H1 (cell line): Measurements from ENCODE around the gene TBC1D22A. TPM values are rescaled to one million over a fixed set of nuclear protein-coding genes. Genes with fewer than 3 reads are reported as not detected.

Experiments
- KDM5A ChIP-seq: fragments of 200-600 bp; IDR thresholded peaks from 2 replicates; pipeline ENCODE4 v1.7.1; 2012; ENCODE audit warnings: mild to moderate bottlenecking, low read length, inconsistent platforms, mixed read lengths
- polyA plus RNA-seq, 7 experiments: library from polyadenylated mRNA; depleted of rRNA in 3 of 7; stranded (reverse) in 5 of 7; unstranded in 2 of 7; fragments of >200 nt in 5 of 7; fragments of 200-250 nt in 2 of 7; gene quantifications; 1 replicate in 5 of 7; 2 replicates in 1 of 7; 4 replicates in 1 of 7; pipeline versions ENCODE4 v1.2.1 to v1.2.3, GENCODE V29; 2011 to 2013; ENCODE audit warnings: missing spikeins in 2 of 7, mixed read lengths in 2 of 7
- total RNA-seq: library from RNA; stranded (reverse); fragmentation: NEBNext Ultra II Directional; extraction: Animal tissue kit (Norgen Biotek cat#: 25700); gene quantifications from 2 replicates; pipeline ENCODE4 v1.2.1, GENCODE V29; 2021
- TF ChIP-seq, protein P1 (sequence below): IDR thresholded peaks from 2 replicates; pipeline ENCODE4 v1.6.1; 2012; ENCODE audit warnings: low read length, inconsistent platforms

The TBC1D22A gene
- total and polyA plus RNA-seq, 2 of the 8 experiments (the other 6 are each of a cell fraction or from before 2014, with no cell fraction given) = 11.9 to 18.4 TPM

DNA sequence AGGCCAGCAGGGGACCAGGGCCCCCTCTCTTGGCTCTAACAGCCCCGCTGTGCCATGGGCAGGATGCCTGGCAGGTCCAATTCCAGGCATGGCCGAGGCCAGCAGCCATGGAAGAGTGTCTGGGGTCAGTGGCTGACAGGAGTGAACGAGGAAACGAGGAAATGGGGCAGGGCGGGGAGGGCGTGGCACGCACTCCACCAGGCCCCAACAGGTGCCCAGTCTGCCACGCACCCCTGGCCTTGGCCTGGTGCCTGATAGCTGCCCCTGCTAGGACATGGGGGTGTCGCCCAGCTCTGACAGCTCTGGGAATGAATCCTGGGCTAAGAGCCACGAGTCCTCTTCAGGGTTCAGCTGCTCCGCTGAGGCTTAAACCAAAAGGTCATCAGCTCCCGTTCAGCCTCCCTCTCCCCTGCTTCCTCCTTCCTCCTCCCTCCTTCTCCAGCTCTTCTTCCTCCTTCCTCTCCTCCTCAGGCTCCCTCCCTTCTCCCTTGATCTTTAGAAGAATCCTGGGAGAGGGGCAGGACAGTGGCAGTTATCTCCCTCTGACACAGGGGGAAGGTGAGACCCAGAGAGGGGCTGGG, 11.5 kb upstream of the TBC1D22A start (continued):
- TF ChIP-seq, protein P1, sequence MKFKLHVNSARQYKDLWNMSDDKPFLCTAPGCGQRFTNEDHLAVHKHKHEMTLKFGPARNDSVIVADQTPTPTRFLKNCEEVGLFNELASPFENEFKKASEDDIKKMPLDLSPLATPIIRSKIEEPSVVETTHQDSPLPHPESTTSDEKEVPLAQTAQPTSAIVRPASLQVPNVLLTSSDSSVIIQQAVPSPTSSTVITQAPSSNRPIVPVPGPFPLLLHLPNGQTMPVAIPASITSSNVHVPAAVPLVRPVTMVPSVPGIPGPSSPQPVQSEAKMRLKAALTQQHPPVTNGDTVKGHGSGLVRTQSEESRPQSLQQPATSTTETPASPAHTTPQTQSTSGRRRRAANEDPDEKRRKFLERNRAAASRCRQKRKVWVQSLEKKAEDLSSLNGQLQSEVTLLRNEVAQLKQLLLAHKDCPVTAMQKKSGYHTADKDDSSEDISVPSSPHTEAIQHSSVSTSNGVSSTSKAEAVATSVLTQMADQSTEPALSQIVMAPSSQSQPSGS = no peak
- no peak for TF ChIP-seq KDM5A
